OCI-M2 (cell line): ENCODE results near the gene ADAM15.

Source experiments
- DNase-seq: peaks from one replicate; lab custom pipeline; 2025; ENCODE audit not compliant: unreplicated experiment; lab: John Stamatoyannopoulos, UW

The ADAM15 gene

DNA sequence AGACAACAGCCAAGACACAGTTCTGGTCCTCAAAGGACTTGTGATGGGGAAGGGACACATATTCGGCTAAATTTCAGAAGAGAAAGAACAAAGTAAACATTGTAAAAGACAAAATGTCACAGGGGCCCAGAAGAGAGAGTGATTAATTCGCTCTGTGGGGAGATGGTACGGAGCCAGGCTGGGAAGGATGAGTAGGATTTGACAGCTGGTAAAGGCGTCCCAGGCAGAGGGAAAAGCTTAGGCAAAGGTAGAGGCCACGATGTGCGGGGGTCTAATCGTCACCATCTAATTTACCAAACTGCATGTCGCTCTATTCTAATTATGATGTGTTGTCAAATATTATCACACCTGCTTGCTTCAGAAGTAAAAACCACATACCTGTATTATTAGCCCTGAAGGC lies 59.3 kb downstream of the ADAM15 start:
- no peak for DNase-seq

DNA sequence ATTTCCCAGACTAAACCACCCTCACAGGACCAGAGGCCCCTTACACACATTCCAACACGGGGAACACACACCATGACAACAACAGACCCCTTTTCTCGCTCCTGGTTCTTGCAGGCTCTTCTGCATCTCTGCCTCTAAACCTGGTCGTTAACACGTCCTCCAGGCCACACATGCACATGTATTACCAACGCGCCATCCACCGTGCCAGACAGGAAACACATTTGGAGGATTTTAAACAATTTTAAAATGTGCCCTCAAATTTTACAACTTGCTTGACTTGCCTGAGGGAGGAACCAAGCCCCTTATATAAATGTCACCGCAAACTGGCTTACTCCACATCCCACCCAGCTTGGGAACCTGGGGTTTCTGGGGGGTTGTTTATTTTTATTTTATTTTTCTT lies 59.7 kb downstream of the ADAM15 start:
- DNase-seq, result no peak
